GM21723 (cell line): Measurements from ENCODE around the gene TTC28.

Experiments
- ATAC-seq: cut with Tn5 transposase; IDR thresholded peaks from one replicate; pipeline ENCODE4 v1.9.1; 2021; ENCODE audit warnings: mild to moderate bottlenecking, moderate library complexity; ENCODE audit not compliant: unreplicated experiment

The TTC28 gene

DNA sequence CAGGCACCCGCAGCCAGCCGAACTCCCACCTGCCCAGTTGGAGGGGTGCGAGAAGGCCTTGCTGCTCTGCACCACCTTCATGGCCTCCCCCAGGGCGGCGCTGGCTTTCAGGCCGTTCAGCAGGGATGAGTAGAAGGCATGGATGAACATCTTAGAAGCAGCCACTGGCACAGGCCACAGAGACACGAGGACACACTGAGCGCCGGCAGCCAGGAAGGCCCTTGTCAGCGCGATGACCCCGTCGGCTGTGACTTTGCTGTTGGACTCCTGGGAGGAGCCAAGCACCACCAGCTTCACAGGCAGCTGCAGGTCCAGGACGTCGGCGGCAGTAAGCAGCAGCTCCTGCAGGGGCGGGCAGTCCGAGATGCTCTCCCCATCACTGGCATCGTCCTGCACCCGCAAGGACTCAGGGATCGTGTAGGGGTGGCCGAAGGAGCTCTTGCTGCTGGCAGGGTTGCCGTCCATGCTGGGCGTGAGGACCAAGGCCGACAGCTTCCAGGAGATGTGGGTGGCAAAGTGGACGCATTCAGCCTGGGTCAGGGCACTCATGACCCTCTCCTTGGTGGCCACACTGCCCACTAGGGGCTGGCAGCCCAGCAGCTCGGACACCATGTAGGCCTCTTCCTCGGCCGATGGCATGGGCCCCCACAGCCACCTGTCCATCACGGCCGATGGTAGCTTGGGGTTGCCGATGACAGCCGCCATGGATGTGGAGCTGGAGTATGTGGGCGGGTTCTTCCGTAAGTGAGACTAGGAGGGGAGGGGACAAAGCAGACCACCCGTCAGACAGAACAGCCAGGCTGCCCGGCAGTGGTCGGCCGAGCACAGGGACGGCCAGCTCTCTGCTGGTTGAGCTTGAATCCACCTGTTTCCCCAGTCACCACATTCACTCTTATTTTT lies 680.9 kb downstream of the TTC28 start:
- ATAC-seq, result no peak

DNA sequence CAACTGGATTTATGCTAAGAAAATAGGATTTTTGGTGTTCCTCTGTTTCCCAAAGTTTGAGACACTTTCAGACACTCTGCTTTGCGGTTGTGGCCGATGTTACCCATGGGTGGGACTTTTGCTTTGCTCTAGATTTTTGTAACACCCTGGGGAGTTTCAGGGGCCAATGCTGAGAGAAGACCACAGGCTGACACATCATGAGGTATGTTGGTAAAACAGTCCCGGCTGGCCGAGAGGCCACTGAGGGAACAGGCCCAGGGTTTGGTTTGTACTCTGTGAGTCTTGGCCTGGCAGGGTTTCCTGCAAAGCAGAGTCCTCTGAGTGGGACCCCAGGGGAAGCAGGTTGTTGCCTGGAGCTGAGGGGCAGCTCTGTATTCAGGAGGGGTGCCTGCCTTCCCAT lies 682.1 kb downstream of the TTC28 start:
- ATAC-seq, result no peak

DNA sequence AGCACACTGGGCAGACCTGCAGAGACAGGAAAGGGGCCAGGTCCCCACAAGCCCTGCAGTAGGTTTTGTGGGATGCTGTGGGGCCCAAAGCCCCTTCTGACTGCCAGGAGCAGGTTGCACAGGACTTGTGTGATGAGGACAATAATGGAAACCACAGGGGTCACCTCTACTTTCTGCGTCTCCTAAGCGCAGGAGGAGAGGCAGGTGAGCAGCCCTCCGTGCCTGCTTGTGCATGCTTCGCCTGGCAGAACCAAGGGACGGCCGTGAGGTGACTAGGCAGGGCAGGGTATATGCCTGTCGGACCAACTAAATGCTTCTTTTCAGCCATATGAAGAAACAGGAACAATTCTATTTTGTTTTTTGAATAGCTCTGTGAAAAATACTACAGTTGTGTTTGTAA lies 682.7 kb downstream of the TTC28 start:
- ATAC-seq, result no peak

DNA sequence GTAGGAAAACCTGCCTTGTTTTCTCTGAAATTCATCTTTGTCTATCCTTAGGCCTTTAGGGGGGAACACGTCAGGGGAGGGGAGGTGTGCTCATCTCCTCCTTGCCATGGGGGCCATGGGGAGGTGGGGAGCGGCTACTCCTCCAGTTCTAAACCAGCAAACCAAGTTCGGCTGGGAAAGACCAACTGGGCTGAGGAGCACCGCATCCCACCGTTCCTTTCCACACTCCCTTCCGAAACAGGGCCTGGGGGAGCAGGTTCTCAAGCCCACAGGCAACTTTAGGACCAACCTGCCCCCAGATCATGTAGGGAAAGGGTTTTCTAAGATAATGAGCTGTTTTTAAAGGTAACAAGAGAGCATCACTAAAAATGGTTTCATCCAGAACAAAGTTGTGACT lies 683.1 kb downstream of the TTC28 start:
- no peak for ATAC-seq

DNA sequence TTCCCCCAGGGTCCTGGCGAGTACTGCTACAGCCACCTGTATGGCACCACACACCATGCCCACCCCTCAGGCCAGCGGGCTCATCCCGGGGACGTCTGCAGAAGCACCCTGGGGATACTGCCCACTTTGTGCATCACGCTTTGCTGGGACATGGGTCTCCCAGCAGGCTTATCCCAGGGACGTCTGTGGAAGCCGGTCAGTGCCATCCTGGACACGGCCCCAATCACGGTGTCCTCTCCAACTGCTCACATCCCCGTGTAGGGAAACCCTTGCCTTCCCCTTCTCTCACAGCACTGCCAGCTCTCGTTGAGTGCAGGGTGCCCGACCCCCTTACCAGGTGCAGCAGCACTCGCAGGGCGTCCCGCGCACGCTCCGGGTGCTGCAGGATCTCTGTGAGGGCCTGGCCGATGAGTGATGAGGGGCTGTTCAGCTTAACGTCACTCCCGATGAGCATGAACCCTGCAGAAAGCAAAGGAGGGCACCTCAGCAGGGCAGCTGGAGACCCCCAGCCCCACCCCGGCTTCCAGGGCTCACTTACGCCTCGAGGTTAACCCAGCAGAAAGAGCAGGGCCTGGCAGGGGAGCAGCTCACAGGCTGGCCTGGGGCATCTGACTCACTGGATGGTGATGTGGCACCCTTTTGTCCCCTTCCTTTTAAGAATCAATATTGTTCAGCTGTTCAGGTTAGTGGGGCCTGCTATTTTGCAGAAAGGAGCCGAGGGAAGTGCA lies 683.7 kb downstream of the TTC28 start:
- no peak for ATAC-seq

DNA sequence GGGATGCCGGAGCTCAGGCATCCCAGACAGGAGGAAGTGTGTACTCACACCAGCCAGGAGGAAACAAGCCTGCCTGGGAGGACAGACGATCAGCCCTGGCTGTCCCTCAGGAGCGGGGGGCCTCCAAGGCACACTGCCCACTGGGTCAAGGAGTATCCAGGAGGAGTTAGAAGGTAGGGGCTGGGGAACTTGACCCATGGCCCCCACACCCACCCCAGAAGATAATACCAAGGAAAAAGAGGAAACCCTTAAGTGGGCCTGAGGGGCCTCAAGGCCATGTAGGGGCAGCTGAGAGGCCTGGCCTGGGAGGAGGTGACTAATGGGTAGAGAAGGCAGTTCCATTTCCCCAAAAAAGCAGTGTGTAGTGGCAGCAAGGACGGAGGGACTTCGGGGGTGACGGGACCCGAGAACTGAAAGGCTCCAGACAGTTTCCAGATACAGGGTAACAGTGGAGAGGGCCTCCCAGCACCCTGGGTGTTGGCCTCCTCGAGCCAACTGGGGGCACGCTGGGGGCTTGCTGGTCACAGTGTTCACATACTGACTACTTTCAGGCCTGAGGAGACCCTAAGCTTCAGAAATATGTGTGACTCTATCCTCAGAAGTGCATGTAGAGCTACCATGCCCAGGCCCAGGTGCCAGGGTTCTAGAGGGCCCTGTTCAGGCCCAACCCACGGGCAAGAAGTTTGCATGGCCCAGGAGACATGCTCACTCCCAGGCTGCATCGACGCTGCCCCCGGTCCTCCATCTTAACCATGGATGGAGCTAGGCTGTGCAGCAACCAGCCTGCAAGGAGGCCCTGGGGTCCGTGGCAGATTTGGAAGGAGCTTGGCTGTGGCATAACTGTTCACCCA lies 684.9 kb downstream of the TTC28 start:
- no peak for ATAC-seq

DNA sequence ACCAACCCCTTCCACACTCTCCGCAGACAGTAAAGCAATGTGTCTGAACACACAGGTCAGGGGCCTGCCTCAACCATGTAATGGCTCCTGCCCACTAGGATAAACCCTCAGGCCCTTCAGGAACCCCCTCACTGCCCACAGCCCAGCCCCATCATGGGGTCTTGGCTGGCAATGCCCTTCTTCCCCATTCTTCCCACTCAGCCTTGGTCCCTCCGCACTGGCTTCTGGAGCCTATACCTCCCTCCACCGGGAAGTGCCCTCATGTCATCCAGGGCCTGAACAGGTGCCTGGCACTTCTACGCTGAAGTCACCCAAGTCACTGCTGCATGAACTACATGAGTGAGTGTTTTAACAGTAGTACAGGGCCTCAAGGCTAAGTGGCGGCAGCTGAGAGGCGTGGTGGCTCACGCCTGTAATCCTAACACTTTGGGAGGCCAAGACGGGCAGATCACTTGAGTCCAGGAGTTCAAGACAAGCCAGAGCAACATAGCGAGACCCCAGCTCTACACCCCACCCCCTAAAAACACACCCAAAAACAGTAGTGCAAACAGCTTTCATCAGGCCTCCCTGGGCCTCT lies 685.8 kb downstream of the TTC28 start:
- no peak for ATAC-seq

DNA sequence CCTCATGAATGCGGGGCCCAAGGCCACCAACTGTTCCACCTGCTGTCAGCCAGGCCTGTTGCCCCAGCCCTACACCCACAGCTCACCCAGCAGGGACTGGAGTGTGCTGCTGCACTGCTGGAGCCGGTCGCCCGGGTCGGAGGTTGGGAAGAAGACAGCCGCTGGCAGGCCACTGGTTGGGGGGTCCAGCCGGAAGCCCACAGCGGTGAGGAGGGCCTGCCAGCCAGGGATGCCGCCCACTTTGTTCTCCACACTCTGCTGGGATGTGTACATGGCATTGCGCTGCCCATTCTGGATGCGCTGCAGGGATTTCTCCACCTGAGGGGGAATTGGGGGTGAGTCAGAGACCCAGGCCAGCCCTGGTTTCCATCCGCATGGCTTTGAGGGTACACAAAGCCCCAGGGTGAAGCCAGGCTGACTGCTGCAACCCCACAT lies 686.4 kb downstream of the TTC28 start:
- ATAC-seq, result no peak

DNA sequence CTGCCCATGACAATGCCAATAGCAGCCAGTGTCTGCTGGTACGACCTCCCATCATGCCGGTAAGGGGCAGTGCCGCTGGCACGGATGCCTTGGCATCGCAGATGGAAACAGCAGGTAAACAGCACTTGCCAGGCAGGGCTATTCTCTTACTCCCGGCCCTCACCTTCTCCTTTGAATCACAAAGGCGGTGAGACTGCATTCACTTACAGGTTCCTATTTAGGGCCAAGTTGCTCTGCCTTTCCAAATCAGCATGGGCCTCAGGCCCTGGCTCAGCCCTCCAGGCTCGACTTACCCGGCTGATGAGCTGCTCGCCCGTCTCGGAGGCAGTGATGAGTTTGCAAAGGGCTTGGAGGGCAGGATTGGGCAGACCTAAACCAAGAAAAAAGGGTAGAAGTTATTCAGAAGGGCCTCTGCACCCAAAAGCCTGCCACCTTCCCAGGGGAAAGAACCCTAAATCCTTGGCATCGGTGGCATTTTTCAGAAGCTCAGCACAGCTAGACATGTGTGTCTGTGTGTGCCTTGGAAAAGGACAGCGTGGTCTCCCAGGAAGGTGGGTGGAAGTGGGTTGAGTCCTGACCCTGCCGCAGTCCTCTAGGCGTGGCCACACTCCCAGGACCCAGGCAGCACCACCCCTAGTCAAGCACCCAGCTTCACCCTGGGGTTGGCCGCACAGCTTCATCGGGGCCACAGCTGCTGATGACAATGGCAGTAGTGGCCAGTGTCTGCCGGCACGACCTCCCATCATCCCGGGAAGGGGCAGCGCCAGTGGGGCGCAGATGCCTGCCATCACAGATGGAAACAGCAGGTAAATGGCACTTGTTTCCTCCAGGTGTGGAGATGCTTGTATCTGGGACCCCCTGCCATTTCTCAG lies 687.1 kb downstream of the TTC28 start:
- ATAC-seq, result no peak

DNA sequence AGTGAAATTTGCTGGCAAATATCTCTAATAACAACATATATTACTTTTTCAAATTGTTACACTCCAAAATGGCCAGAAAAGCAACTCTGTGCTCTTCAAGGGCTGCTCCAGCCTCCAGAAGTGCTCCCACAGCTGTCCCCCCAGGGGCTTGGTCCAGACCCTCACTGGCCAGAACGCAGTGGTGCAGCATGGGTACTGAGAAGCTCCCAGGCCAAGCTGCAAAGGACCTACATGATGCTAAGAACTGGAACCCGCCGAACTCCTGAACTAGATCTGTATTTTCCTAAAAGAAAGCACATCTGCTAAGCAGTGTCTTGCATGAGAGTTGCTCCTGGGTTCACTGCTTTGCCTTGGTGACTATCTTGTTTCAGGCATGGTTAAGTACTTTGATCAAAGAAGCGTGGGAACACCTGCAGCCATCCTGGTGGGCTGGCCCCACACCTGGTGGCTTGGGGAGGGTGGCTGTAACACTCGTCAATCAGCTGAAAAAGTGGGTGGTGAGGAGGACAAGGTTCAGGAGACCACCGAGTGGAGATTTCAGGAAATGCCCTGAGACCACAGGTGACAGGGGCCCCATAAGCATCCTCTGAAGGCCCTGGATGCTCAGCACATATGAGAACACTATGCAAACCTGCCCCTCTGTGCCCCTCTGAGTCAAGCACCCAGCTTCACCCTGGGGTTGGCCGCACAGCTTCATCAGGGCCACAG lies 687.9 kb downstream of the TTC28 start:
- no peak for ATAC-seq

DNA sequence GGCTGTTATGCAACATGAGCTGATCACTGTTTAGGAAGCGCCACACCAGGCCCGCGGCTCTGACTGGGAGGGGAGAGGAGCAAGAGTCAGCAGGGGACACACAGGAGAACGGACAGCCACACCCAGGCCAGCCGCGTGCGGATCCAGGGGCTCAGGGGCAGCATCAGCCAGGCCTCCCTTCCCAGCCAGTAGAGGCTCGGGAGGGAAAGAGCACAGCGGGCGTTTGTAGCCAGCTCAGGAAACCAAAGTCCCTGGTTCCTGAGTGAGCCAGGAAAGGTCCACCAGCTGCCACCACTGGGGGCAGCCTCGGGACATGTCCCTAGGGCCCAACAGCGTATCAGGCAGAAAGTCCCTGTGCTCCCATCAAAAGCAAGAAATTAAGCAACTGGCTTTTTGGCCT lies 688.8 kb downstream of the TTC28 start:
- ATAC-seq, result no peak

DNA sequence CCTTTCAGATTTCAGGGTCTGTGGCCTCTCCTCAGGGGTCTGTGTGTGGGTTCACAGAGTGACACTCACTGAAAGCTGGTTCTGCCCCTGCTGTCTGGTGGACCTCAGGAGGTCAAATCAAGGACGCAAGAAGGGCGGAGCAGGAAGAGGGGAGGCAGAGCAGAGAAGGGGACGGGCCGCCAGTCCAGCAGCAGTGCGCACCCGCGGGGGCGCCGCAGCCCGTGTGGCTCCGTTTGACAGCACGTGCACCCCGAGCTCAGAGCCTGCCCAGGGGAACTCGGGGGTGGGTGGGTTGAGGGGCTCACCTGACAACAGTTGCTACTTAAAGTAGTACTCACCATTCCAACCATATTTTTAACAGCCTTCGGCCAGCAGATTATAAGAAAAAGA lies 689.2 kb downstream of the TTC28 start:
- ATAC-seq, result no peak

DNA sequence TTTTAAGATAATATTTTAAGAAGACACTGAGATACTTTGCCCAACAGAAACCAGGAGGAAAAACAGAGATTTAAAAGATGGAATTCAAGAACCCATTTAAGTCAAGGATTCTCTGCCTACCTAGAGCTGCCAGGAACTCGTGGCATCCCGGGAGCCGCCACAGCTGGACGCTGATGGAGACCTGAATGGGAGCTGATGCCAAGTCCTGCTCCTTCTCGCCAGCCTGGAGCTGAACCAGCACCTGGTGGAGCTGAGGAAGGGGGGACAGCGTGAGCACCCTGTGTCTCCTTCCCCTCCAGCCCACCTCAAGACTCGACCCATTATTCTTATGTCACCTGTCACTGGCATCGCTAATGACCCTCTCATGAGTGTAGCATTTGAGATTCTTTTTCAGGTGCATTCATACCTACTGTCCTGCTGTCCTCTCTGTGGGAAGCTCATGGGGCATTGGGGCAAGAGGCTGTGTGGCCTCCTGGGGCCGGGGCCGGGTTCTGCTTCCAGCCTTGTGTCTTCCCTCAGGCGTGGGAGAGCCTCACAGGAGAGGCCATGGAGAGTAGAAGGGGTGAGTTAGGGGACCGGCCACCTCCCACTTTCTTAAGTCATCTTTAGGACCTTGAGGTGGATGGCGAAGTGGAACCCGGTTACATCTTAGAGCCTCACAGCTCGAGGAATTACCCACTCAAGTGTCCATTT lies 689.7 kb downstream of the TTC28 start:
- ATAC-seq, result no peak

DNA sequence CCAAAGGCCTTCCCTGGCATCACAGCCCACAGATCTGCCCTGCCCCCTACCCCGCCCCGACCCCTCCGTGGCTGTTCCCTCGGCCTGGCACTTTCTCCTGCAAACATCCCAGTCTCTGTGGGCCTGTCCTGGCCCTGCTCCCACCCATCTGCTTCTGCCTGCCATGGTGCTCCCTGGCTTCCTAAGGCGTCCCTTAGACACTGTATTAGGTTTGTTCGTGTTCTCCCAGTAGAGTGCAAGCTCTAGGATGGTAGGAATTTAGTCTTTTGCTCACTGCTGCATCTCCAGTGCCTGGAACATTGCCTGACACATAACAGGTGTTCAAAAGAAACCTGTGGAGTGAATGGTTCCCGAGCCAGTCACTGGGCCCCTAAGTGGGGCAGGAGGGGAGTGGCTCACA lies 690.9 kb downstream of the TTC28 start:
- ATAC-seq, result no peak

DNA sequence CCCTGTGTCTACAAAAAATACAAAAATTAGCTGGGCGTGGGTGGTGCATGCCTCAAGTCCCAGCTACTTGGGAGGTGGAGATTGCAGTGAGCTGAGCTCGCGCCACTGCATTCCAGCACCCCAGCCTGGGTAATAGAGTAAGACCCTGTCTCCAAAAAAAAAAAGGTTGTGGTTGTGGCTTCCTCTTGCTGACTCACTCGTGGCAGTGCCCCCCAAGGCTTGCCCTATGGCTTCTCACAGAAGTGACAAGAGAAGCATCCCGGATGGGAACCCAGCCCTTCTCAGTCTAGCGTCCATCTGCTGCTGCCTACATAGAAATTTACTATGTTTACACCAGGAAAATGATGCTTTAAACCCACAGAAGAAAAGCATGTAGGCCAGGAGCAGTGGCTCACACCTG lies 692.1 kb downstream of the TTC28 start:
- no peak for ATAC-seq

DNA sequence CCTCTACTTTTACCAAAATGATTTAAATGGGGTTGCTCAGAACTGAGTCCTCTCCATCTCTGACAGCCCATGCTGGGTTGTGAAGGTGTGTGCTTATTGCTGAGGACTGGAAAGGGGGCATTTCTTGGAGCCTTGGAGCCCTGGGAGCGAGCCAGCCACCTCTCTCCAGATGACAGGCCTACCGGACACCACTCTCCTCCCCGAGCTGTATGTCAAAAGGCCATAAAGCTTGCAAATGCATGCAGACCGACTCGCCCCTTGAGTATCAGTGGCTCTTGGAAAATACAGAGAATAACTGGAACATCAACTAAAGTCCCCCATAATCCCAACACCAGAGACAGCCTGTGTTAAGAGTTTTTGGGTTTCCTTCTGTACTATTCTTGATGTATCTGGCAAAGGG lies 692.7 kb downstream of the TTC28 start:
- ATAC-seq, result no peak

DNA sequence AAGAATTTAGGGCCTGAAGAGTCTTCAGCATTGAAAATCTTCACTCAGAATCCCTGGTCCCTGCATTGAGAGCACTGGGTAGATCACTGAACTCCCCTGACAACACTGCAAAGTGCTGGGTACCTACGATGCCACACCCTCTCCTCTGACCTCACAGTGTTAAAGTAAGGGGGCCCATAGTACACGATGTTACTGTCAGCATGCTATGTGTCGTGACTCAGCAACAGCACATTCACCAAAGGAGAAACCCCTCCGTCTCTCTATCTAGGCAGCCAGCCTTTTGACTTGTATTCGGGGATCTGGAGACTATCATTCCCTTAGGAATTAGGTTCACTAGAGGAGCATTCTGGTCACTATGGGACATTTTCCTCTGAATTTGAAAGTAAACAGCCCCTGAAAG lies 693.2 kb downstream of the TTC28 start:
- no peak for ATAC-seq

DNA sequence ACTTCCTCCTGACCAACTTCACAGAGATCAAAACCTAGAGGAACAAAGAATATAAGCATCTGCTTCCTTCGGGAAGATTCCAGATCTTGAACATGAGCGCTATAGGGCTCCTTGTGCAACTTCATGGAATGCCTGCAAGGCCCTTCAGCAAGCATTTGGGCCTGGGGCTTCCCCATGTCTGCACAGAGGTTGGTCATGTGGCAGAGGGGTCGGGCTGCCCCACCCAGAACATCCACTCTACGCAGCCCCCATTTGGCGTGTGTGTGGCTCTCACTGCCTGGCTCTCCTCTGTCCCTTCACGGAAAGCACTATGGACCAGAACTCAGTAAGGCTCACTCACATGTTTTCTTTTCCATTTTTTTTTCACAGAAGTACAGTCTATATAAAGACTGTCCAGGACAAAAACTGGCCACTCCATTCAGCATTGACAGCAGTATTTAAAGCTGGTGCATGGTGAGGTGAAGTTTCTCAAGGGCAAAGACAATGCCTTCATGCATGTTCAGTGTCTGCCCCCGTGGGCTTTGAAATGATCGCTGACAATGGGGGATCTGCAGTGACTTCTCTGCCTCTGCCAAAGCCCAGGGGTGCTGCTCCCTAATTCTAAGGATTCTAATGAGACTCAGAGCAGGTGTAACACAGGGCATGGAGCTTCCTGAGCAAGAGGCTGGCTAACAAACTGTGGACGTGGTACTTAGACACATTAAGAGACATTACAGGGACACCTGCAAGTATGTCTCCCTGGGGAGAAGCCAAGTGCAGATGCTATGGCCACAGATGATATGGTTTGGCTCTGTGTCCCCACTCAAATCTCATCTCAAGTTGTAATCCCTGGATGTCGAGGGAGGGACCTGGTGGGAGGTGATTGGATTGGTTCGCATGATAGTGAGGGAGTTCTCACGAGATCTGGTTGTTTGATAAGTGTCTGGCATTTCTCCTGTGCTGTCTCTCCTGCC lies 694.0 kb downstream of the TTC28 start:
- ATAC-seq, result no peak
